GM23338 (cell line): ENCODE data around the gene UMODL1.

Source experiments
- EZH2 ChIP-seq: fragments of 200-600 bp; sonication (generic); IDR thresholded peaks from one replicate; pipeline ENCODE4 v1.8.0; 2017; ENCODE audit warnings: antibody characterized with exemption, mild to moderate bottlenecking, low read depth; ENCODE audit not compliant: unreplicated experiment
- JUNB ChIP-seq: IDR thresholded peaks from one replicate; pipeline ENCODE4 v1.6.1; 2016; ENCODE audit warnings: antibody characterized with exemption; ENCODE audit not compliant: unreplicated experiment
- TF ChIP-seq, protein P1 (sequence below), 2 experiments: fragments of 200-600 bp in 1 of 2; sonication (generic) in 1 of 2; conservative IDR thresholded peaks; 2 replicates each; pipeline versions ENCODE4 v1.5.1 to v1.6.1; 2016 to 2017; ENCODE audit warnings: antibody characterized with exemption in 2 of 2, low read depth in 2 of 2, mild to moderate bottlenecking in 2 of 2, moderate library complexity in 1 of 2

GRCh38 chr21:42086969-42087368, 15.9 kb downstream of the UMODL1 start:
- TF ChIP-seq JUNB (no peak), EZH2 (no peak)
- TF ChIP-seq, protein P1, sequence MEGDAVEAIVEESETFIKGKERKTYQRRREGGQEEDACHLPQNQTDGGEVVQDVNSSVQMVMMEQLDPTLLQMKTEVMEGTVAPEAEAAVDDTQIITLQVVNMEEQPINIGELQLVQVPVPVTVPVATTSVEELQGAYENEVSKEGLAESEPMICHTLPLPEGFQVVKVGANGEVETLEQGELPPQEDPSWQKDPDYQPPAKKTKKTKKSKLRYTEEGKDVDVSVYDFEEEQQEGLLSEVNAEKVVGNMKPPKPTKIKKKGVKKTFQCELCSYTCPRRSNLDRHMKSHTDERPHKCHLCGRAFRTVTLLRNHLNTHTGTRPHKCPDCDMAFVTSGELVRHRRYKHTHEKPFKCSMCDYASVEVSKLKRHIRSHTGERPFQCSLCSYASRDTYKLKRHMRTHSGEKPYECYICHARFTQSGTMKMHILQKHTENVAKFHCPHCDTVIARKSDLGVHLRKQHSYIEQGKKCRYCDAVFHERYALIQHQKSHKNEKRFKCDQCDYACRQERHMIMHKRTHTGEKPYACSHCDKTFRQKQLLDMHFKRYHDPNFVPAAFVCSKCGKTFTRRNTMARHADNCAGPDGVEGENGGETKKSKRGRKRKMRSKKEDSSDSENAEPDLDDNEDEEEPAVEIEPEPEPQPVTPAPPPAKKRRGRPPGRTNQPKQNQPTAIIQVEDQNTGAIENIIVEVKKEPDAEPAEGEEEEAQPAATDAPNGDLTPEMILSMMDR (conservative IDR thresholded peaks at IDR 0.05; ENCODE audit: low read depth in 2 of 2): no peak
